OCI-M1 (cell line): ENCODE measurements around the gene ACO1.

Experiments used
- DNase-seq: peaks from one replicate; lab custom pipeline; 2025; lab: John Stamatoyannopoulos, UW

Gene ACO1

DNA sequence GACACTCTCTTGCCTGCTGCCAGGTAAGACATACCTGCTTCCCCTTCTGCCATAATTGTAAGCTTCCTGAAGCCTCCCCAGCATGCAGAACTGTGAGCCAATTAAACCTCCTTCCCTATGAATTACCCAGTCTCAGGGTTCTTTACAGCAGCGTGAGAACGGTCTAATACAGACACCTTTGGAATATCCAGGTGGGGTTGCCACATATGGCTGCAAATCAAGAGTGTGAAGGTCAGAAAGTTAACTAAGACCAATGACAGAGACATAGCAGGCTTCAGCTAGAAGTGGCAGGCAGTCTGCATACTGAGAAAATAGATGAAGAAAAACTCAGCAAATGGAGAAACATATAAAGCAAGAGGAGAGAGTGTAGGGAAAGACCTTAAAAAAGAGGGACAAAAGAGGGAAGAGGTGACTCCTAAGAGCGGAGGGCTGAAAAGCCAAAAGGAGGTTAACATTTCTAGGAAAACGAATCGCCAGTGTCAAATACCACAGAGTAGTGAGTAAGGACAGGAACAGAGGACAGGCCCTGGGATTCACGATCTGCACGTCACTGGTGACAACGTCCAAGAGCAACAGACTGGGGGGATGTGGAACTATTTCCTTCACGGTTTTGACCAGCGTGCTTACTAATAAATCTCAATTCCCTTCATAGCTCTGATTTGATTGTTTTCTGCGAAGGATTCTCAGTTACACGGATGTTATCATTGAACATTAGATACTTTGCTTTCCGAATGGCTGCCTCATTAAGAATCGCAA lies 1.7 kb upstream of the ACO1 start:
- no peak for DNase-seq

DNA sequence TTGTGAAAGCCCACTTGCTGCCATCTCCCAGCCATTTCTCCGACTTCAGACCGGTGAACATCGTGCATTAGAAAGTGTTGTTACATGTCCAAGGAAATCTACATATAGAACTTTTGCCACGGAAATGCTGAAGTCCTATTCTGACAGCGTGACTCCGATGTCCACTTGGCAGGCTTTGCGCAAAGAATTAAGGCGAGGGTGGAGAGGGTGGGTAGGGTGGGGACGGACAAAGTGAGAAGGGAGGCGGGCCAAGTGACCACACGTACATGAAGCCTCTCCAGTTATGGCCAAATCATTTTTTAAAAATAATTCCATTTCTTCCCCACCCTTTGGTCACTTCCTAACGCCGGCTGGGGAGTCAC lies 460 bp upstream of the ACO1 start:
- no peak for DNase-seq

GRCh38 chr9:32385152-32385884 lies 875 bp downstream of the ACO1 start:
- DNase-seq: no peak

GRCh38 chr9:32385885-32386283 lies 1.4 kb downstream of the ACO1 start:
- DNase-seq: no peak

GRCh38 chr9:32387256-32387655 lies 2.8 kb downstream of the ACO1 start:
- DNase-seq: no peak

DNA sequence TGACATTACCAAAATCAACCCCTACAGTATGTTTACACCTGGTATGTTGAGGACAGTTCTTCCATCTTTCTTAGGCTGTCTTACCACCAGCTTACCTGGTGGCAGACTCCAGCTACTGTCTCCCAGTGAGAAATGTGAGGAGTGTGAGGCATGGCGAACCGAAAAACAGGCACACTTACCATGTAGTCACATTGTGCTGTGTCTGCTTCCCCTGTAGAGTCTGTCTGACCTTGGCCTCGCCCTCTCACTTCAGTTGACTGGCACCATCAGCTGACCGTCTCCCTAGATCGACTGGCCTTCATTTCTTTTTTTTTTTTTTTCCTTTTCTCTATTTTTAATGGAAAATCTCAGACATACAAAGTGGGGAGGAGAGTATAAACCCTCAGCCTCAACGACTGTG lies 4.9 kb downstream of the ACO1 start:
- DNase-seq: no peak

DNA sequence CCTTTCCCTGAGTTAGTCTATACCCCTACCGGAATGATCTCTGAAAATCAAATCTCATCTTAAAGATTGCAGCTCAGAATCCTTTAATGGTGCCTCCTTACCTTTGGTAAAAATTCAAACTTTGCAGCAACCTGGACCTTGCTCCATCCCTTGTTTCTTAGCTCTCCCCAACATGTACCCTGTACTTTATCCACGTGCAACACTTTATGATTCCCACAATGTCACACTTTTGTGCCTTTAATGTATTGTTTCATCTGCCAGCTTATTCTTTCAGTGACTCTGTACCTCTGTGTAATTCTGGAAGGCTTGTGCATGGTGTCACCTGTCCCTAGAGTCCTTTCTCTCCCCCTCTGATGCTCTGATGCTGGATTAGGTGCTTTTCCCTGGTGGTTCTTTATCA lies 9.5 kb downstream of the ACO1 start:
- DNase-seq: no peak

DNA sequence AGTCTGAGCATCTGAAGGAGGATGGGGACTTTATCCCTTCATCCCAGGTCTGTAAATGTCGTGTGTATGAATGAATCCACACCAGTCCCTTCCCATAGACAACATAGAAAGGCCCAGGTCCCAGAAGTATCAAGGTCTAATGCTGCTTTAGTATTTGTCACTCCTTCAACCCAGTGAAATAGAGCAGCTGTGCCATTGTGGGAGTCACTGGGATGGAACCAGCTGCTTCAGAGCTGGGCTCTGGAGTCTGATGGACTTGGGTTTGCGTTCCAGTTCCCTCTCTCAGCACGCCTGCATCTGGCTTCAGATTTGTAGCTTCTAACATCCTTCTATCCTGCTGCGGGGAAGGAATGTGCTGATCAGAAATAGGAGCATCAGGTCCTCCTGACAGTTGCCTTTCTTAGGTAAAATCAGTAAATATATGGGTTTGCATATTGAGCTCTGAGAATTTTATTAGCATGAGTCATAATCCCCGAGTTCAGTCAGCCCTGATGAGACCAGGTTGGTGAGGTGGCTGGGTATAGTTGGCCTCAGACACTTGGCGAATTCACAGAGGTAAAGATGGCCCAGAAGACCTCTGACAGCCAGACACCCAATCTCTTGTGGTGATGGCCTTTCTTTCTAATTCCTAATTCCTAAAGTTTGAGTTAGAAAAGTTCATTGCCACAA lies 10.1 kb downstream of the ACO1 start:
- no peak for DNase-seq

DNA sequence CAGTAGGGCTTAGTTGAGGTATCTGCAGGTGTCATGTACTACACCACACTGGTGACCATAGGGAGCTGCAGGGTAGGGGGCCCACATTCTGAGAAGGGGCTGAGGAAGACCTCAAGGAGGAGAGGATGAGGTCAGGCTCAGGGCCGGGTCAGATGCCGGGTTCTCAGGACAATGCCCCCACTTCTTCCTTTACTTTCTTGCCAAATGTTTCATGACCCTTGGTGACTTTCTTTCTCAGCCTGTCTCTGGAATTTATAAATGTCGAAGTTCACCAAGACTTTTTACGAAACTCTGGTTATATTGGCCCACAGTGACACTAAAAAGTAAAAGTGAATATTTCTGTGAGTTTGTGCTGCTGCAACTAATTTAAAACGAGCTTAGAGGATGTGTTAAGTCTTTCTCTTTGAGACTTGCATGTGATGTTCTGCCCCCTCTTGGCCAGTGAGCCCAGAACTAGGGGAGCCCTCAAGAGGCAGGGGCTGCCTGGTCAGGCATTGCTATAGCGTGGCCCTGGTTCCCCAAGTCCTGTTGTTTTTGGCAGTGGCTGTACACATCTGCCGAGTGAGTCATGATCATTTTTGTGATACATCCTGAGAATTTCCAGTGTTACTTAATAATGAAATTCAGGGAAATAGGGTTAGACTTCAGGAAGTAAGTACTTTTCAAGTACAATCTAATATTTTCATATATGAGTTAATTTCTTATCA lies 11.2 kb downstream of the ACO1 start:
- no peak for DNase-seq

- DNase-seq: no peak
Measured at GRCh38 chr9:32398207-32398606, 13.8 kb downstream of the ACO1 start.

DNA sequence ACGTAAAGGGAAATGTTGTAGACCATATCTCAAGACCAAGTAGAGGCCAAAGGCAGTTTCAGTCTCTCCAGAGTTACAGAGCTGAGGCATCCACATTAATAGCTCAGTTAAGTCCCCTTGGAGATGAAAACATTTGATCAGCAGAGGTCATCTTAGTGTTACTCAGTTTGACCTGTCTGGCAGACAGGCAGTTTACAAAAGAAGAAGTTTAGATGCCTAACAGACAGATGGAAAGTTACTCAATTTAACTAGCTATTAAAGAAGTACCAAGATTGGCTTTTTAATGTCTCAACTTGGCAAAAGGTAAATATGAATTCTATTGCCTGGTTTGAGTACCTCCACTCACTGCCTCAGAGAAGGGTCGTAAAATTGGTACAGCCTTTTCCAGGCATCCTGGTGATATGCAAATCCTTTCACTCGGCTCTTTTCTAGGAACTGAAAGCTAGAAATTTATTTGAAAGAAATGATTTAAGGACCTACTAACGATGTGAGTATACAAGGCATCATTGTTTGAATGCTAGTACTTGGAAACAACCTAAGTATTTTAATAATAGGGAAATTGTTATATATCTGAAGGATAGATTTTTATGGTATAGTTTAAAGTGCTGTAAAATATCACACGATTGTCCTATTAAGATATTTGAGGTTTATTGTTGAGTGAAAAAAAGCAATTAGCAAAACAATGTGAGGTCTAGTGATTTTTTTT lies 14.8 kb downstream of the ACO1 start:
- DNase-seq: peak; percentile 12

- DNase-seq: no peak
Measured at GRCh38 chr9:32401488-32401887, 17.0 kb downstream of the ACO1 start.

DNA sequence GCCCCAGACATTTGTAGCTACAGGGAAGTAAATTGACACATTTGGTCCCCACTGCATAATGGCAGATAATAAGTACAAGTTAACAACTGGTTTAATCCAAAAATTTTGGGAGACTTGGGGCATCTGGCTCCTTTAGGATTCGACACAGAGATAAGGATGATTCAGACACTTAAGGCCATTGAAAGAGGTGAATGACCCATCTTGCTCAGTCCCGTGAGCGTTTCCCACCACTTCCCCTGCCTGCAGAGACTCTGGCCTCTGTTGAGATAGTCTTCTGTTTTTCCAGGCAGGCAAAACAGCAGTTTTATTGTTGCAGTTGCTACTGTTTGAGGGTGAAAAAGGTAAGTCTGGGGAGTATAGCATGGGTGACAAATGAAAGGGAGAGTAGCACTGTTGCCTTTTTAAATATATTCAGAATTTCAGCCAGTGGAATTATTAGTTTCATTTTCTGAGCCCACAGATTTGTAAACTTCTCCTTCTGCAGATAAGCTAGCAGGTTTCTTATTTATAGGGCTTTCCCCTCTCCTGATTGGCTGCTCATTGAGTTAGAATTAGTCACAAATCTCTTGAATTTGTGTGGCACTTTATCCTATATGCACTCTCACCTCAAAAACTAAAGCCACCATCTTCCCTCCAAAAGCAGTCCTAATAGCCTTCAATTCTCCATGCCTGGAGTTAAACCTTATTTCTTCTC lies 19.3 kb downstream of the ACO1 start:
- DNase-seq: peak; percentile 68

DNA sequence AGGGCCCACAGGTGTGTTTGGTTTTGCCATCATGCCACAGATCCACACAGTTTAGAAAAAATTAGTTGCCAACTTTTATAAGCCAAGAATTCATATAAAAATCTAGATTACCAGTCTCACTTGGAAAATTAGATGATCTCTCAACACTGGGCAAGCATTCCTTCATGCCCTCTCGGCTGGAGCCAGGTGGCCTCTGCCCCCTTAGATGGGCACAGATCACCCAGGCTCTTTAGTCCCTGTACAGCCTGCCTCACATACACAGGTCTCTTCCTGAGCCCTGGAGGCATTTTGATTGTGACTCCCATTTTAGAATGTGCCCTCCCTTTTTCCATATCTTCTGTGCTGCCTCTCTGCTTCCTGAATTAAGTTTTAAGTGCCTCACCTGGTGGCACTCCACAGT lies 20.0 kb downstream of the ACO1 start:
- DNase-seq: no peak

DNA sequence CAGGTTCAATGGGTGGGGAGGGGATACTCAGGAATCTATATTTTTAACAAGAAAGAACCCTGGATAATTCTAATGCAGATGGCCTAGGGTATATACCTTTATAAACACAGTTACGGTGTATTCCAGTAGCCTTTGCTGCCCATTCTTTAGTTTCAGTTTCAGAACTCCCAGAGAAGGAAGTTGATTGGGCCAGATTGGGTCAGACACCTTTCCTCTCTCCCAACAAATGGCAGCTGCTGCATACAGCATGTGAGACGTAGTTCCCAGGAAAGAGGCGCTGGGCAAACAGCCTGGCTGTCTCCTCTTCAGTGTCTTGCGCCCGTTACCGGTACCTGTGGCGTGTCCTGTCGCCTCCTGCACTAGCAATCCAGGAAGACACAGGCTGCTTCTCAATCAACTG lies 20.4 kb downstream of the ACO1 start:
- peak; percentile 9 for DNase-seq

- DNase-seq: no peak
Measured at GRCh38 chr9:32405506-32405905, 21.1 kb downstream of the ACO1 start.

DNA sequence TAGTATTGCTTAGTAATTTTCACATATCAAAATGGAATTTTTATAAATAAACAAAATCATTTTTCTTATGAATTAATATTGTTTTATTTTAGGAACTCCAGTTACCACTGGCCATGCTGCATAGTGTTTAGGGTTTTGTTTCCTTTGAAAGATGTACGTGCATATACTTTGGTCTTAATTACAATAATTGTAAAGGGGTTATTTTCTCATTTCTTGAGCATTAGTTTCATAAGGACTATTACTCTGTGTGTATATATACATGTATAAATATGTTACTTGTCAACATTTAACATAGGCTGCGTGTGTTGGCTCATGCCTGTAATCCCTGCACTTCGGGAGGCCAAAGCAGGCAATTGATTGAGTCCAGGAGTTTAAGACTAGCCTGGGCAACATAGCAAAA lies 21.6 kb downstream of the ACO1 start:
- DNase-seq: no peak

- no peak for DNase-seq
Measured at GRCh38 chr9:32411753-32412152, 27.3 kb downstream of the ACO1 start.

GRCh38 chr9:32412440-32412839 lies 28.0 kb downstream of the ACO1 start:
- no peak for DNase-seq

DNA sequence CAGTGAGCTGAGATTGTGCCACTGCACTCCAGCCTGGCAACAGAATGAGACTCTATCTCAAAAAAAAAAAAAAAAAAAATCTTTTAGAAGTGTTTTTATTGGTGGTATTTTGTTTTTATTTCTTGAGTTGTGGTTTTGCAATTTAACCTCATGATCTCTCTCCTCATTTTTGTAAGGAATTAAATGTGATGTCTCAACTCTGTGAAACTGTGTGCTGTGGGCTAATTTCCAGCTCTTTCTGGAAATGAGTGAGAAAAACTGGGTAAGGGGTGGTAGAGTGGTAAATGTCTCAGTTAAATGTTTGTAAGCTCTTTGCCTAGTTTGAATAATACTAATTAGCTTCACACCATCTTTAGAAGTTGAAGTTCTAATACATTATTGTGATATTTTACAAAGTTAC lies 29.0 kb downstream of the ACO1 start:
- no peak for DNase-seq

DNA sequence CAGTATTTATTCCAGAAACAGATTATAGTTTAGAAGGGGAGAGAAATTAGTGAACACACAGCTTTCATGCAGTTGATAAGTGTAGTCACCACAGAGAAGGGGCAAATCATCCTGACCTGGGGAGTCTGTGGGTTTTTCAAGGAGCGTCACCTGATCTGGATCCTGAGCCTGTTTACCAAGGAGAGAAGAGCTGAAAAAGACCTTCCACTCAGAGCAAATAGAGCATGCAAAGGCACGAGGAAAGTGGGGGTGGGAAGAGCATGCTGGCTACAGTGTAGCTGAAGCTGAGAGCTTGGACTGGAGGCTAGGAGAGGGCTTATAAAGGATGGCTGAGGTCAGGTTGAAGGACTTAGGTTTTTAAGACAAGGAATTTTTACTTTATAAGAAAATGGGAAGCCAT lies 30.4 kb downstream of the ACO1 start:
- no peak for DNase-seq
